IPS DF 6.9 (cell line): Measurements from ENCODE around the gene ZNF207.
"Not testable (repeated sequence)": the region's sequence is repeated elsewhere in the genome, so short reads cannot be mapped to it uniquely, and the experiment has no call there.

Experiments
- DNase-seq: peaks from one replicate; pipeline ENCODE4 v3.0.0-alpha.2; 2013; ENCODE audit warnings: low read depth, low spot score
- H3K27ac ChIP-seq: one replicate; pipeline ENCODE4 v1.5.1; 2013; ENCODE audit warnings: low read length, control low read depth
- H3K27me3 ChIP-seq: 2 replicates; pipeline ENCODE4 v1.6.1; 2013; ENCODE audit warnings: mild to moderate bottlenecking, low read length; ENCODE audit not compliant: control insufficient read depth, insufficient read depth
- H3K36me3 ChIP-seq: 2 replicates; pipeline ENCODE4 v1.6.1; 2013; ENCODE audit warnings: low read length; ENCODE audit not compliant: control insufficient read depth, insufficient read depth
- H3K4me1 ChIP-seq: 2 replicates; pipeline ENCODE4 v1.6.1; 2013; ENCODE audit warnings: low read length; ENCODE audit not compliant: control insufficient read depth, insufficient read depth
- H3K4me3 ChIP-seq: 2 replicates; pipeline ENCODE4 v1.5.1; 2013; ENCODE audit warnings: mild to moderate bottlenecking, low read length
- H3K9me3 ChIP-seq: 2 replicates; pipeline ENCODE4 v1.6.1; 2013; ENCODE audit warnings: low read length, inconsistent platforms; ENCODE audit not compliant: control insufficient read depth, insufficient read depth
- WGBS: extraction: QIAGEN DNeasy Blood & Tissue Kit; methylation state at CpG from one replicate; pipeline ENCODE4 v1.1.7; 2013; ENCODE audit warnings: mixed read lengths, missing lambda C conversion rate; ENCODE audit not compliant: insufficient read length, insufficient coverage; 5-methylcytosine and 5-hydroxymethylcytosine counted together

ZNF207 gene

GRCh38 chr17:32352734-32353133, 2.8 kb downstream of the ZNF207 start:
- not testable (repeated sequence) for H3K36me3 ChIP-seq, H3K4me1 ChIP-seq, H3K27me3 ChIP-seq, H3K27ac ChIP-seq, H3K9me3 ChIP-seq, DNase-seq, H3K4me3 ChIP-seq
- WGBS = no CpG with 5 or more reads among the region's 9 CpGs

GRCh38 chr17:32355649-32356377, 5.9 kb downstream of the ZNF207 start:
- H3K36me3 ChIP-seq = peaks cover 11% of the 10 kb centered on the region; the same call in 1 of the 2 replicates
- H3K4me3 ChIP-seq = no peak overlapping the region
- no peak for DNase-seq
- H3K27ac ChIP-seq = no peak overlapping the region
- H3K27me3 ChIP-seq = no peaks in the 10 kb centered on the region
- H3K9me3 ChIP-seq = no peaks in the 10 kb centered on the region
- no peaks in the 10 kb centered on the region for H3K4me1 ChIP-seq
- WGBS = no CpG with 5 or more reads among the region's 6 CpGs

GRCh38 chr17:32356378-32356743, 6.4 kb downstream of the ZNF207 start:
- no peaks in the 10 kb centered on the region for H3K9me3 ChIP-seq
- no CpG with 5 or more reads among the region's 3 CpGs for WGBS
- no peak overlapping the region for H3K4me3 ChIP-seq
- no peaks in the 10 kb centered on the region for H3K4me1 ChIP-seq
- H3K36me3 ChIP-seq = peaks cover 12% of the 10 kb centered on the region; the same call in 1 of the 2 replicates
- H3K27me3 ChIP-seq = no peaks in the 10 kb centered on the region
- DNase-seq = no peak
- H3K27ac ChIP-seq = no peak overlapping the region

- Histone ChIP-seq H3K4me1 (no peaks in the 10 kb centered on the region), H3K9me3 (no peaks in the 10 kb centered on the region), H3K36me3 (peaks cover 12% of the 10 kb centered on the region; the same call in 1 of the 2 replicates), H3K27me3 (no peaks in the 10 kb centered on the region), H3K4me3 (no peak overlapping the region), H3K27ac (no peak overlapping the region)
- WGBS = no CpG with 5 or more reads among the region's 5 CpGs
- no peak for DNase-seq
Observed at GRCh38 chr17:32356750-32357149, 6.8 kb downstream of the ZNF207 start.

GRCh38 chr17:32357615-32358014, 7.7 kb downstream of the ZNF207 start:
- H3K36me3 ChIP-seq = peaks cover 15% of the 10 kb centered on the region; the same call in 1 of the 2 replicates
- H3K4me3 ChIP-seq = no peak overlapping the region
- H3K9me3 ChIP-seq = no peaks in the 10 kb centered on the region
- no peaks in the 10 kb centered on the region for H3K4me1 ChIP-seq
- H3K27me3 ChIP-seq = no peaks in the 10 kb centered on the region
- DNase-seq = no peak
- no peak overlapping the region for H3K27ac ChIP-seq
- no CpG with 5 or more reads among the region's 8 CpGs for WGBS

GRCh38 chr17:32361270-32361669, 11.3 kb downstream of the ZNF207 start:
- no CpG with 5 or more reads among the region's 1 CpG for WGBS
- Histone ChIP-seq H3K4me1 (no peaks in the 10 kb centered on the region; the same call in 1 of the 2 replicates), H3K27me3 (no peaks in the 10 kb centered on the region), H3K36me3 (peaks cover 28% of the 10 kb centered on the region; the same call in 1 of the 2 replicates), H3K9me3 (no peaks in the 10 kb centered on the region), H3K27ac (no peak overlapping the region), H3K4me3 (no peak overlapping the region)
- DNase-seq = no peak

GRCh38 chr17:32370426-32370825, 20.5 kb downstream of the ZNF207 start:
- Histone ChIP-seq H3K4me3 (no peak overlapping the region), H3K27ac (no peak overlapping the region), H3K27me3 (no peaks in the 10 kb centered on the region), H3K9me3 (no peaks in the 10 kb centered on the region), H3K4me1 (no peaks in the 10 kb centered on the region), H3K36me3 (peaks cover 24% of the 10 kb centered on the region)
- DNase-seq = no peak
- no CpG with 5 or more reads among the region's 1 CpG for WGBS

- Histone ChIP-seq H3K36me3 (peaks cover 2% of the 10 kb centered on the region; the same call in 1 of the 2 replicates), H3K4me3 (no peak overlapping the region), H3K4me1 (no peaks in the 10 kb centered on the region), H3K9me3 (no peaks in the 10 kb centered on the region), H3K27me3 (no peaks in the 10 kb centered on the region), H3K27ac (no peak overlapping the region)
- WGBS = 100% methylated on average over 2 of the region's 5 CpGs
- DNase-seq = no peak
Observed at GRCh38 chr17:32382526-32383223, 32.7 kb downstream of the ZNF207 start.

GRCh38 chr17:32383926-32384434, 34.0 kb downstream of the ZNF207 start:
- no peaks in the 10 kb centered on the region for H3K27me3 ChIP-seq
- no peak for DNase-seq
- no CpG with 5 or more reads among the region's 1 CpG for WGBS
- no peaks in the 10 kb centered on the region for H3K4me1 ChIP-seq
- no peak overlapping the region for H3K4me3 ChIP-seq
- no peaks in the 10 kb centered on the region for H3K9me3 ChIP-seq
- H3K36me3 ChIP-seq = peaks cover 2% of the 10 kb centered on the region; the same call in 1 of the 2 replicates
- no peak overlapping the region for H3K27ac ChIP-seq

- Histone ChIP-seq H3K27me3 (no peaks in the 10 kb centered on the region), H3K27ac (no peak overlapping the region), H3K4me3 (no peak overlapping the region), H3K4me1 (no peaks in the 10 kb centered on the region), H3K9me3 (no peaks in the 10 kb centered on the region), H3K36me3 (peaks cover 2% of the 10 kb centered on the region; the same call in 1 of the 2 replicates)
- WGBS = no CpG with 5 or more reads among the region's 7 CpGs
- DNase-seq = no peak
Observed at GRCh38 chr17:32385121-32385520, 35.2 kb downstream of the ZNF207 start.
